Measurements from ENCODE around the gene FER1L5.

FER1L5 gene

DNA sequence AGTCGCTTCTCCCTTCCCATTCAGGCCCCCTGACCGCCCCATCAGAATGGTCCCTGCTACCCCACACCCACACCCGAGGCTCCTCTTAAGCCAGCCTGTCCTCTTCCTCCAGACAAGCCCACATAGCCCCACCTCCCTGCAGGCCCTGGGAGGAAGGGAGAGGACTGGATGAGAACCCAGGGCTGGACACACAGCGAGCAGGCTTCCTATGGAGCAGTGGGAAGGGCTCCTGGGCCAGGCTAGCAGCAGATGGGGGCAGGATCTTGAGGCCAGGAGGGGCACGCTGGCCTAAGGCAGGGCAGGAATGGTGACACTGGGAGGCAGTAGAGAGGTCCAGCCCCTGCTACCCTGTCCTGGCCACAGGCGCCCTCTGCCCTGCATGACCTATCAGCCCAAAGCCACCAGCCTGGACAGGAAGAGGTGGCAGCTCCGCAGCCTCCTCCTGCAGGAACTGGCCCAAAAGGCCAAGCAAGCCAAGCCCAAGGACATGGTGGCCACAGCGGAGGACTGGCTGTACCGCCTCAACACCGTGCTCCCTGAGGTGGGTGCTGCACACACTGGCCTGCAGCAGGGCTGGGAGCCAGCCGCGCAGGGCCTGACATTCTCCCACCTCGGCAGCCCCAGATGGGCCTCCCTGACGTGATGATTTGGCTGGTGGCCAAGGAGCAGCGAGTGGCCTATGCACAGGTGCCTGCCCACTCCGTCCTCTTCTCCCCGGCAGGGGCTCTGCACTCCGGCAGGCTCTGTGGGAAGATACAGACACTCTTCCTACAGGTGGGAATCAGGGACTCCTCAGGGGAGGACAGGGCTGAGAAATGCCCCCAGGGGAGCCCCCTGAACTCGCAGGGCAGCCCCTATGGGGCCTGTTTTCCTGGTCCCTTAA, 43.3 kb downstream of the FER1L5 start:
- TF ChIP-seq, protein P1, sequence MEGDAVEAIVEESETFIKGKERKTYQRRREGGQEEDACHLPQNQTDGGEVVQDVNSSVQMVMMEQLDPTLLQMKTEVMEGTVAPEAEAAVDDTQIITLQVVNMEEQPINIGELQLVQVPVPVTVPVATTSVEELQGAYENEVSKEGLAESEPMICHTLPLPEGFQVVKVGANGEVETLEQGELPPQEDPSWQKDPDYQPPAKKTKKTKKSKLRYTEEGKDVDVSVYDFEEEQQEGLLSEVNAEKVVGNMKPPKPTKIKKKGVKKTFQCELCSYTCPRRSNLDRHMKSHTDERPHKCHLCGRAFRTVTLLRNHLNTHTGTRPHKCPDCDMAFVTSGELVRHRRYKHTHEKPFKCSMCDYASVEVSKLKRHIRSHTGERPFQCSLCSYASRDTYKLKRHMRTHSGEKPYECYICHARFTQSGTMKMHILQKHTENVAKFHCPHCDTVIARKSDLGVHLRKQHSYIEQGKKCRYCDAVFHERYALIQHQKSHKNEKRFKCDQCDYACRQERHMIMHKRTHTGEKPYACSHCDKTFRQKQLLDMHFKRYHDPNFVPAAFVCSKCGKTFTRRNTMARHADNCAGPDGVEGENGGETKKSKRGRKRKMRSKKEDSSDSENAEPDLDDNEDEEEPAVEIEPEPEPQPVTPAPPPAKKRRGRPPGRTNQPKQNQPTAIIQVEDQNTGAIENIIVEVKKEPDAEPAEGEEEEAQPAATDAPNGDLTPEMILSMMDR (IDR thresholded peaks at IDR 0.05; ENCODE audit: borderline replicate concordance, control extremely low read depth, extremely low read depth, insufficient read depth, missing control alignments) = no peak
- no peak for DNase-seq (ENCODE audit: low spot score)
- in situ Hi-C loops (cut with MboI; ENCODE audit: low sequenced_read_pairs, unreplicated experiment) = no loop called here

DNA sequence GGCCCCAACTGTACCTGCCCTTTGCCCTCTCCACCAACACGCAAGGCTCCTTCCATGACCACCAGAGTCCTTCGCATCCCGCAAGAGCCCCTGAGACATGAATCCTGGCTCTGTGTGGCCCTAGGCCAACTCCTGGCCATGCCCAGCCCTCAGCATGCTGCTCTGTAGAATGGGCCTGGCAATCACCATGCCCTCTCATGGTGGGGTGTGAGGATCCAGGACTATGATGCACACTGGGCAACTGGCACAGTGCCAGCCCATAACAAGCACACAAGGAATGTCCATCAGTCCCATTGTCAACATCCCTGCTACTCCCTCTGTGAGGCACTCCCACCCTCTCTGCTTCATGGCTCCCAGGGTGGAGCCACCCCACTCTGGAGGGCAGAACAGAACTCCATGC, 44.7 kb downstream of the FER1L5 start:
- TF ChIP-seq, protein P1 (IDR thresholded peaks at IDR 0.05; ENCODE audit: borderline replicate concordance, control extremely low read depth, extremely low read depth, insufficient read depth, missing control alignments) = no peak
- in situ Hi-C loops (cut with MboI; ENCODE audit: low sequenced_read_pairs, unreplicated experiment) = no loop called here
- DNase-seq (ENCODE audit: low spot score) = no peak

DNA sequence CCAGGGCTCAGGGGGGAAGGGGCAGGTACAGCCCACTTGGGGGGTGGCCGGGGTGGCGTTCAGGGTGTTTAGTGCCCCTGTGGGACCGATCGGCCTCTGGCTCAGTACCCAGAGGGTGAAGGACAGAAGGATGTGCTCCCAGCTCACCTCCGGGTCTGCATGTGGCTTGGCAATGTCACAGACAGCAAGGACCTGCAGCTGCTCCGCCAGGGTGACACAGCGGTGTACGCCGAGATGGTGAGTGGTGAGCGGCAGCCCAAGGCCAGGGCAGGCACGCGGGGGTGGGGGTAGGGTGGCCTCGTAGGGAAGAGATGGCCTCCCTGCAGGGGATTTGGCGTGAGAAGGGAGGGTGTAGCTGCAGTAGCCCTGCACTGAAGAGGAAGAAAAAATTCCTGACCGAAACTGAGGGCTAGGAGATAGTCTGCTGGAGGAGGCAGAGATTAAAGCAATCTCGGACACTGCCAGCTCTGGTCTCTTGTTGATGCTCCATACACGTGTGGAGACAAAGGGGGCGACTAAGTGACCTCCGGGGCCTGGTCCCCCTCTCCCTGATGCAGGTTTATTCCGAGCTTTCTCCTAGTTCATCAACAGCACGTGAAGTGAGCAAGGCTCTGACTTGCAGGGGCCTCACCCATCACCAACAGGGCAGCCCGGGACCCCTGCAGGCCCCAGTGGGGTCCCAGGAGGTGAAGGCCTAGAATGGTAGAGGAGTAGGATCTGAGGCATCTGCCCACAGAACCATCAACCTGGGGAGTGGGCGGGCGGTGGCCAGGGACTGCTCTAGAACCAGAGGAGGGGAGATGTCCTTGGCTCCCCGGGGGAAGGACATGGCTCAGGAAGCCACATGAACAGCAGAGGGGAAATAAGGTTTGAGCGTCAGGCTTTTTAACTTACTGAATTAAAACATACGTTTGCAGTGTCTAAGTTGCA, 45.4 kb downstream of the FER1L5 start:
- TF ChIP-seq, protein P1 (IDR thresholded peaks at IDR 0.05; ENCODE audit: borderline replicate concordance, control extremely low read depth, extremely low read depth, insufficient read depth, missing control alignments) = no peak
- in situ Hi-C loops (cut with MboI; ENCODE audit: low sequenced_read_pairs, unreplicated experiment) = no loop called here
- no peak for DNase-seq (ENCODE audit: low spot score)

DNA sequence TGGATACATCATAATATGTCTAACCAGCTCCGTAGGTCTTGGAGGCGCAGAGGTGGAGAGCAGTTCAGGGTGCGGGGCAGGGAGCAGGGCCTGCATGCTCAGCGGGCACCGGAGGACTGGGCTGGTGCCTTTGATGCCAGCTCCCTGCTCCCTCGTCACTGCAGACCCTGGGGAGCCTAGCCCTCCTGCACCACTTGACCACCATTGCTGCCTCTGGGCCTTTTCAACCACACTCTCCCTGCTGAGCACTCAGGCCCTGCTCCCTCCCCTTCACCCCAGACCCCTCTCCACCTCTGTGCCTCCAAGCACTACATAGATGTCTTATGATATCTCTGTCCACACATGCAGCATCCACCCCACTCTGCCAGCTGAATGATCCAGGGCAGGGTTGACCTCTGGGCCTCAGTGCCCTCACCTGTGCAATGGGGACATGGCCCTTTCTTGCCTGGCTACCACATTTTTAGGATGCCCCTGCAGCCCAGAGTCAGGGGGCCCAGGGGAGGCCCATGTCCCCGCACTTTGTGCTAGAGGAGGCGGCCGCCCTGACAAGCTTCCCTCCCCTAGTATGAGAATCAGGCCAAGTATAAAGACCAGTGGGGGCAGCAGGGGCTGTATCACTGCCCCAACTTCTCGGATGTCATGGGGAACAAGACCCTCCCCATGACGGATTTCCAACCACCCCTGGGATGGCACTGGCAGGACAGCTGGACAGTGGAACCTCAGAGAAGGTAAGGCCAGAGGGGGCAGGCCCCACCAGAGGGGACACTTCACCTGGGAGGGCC, 46.3 kb downstream of the FER1L5 start:
- DNase-seq (ENCODE audit: low spot score) = no peak
- in situ Hi-C loops (cut with MboI; ENCODE audit: low sequenced_read_pairs, unreplicated experiment) = no loop called here
- TF ChIP-seq, protein P1 (IDR thresholded peaks at IDR 0.05; ENCODE audit: borderline replicate concordance, control extremely low read depth, extremely low read depth, insufficient read depth, missing control alignments) = no peak

DNA sequence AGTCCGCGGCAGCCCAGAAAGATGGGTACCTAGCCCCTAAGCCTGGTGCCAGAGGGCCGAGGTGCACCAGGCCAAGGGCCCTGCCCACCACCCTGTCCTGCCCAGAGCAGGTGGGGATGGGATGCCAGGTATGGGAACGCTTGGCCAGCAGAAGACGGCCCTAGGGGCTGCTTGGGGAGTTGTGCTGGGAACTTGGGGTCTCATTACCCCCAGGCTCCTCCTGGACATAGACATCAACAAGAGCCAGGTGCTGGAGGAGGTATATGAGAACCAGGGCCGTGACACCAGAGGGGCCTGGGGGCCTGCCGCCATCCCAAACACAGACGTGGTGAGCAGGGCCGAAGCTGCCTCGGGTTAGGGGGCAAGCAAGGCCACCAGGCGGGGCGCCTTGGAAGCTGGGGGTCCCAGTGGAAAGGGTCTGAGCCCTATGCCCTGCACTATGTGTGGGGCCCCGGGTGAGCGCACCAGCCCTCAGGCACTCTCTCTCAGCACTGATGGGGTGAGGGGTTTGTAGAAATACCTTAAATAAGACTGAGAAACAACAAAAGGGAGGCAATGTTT, 46.9 kb downstream of the FER1L5 start:
- in situ Hi-C loops (cut with MboI; ENCODE audit: low sequenced_read_pairs, unreplicated experiment) = no loop called here
- no peak for DNase-seq (ENCODE audit: low spot score)
- TF ChIP-seq, protein P1 (IDR thresholded peaks at IDR 0.05; ENCODE audit: borderline replicate concordance, control extremely low read depth, extremely low read depth, insufficient read depth, missing control alignments) = no peak
